ENCODE data around the gene CYSRT1.

Gene CYSRT1

DNA sequence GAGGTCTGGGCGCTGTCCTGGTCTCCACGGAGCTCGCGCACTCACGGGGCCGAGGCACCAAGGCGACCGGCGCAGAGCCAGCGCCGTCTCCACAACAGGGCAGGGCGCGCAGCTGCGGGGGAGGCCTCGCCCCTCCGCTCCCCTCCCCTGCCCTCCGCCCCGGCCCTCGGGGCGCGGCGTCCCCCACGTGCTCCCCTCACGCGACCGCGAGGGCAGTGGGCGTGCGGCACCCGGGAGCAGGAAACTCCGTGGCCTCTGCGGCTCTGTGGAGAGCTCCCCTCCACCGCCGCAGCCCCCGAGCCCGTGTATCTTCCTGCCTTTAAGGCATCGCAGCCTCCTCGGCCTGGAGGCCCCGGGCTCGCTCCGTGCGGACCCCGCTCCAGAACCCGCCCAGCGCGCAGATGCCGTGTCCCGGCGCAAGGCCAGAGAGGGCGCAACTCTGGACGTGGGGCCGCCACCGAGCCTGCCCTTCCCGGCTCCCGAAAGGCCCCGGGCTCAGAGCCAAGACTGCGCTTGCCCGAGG is 15.4 kb downstream of the CYSRT1 start (continued):
- peak; percentile 57 for TF ChIP-seq SP3 (tag by site-specific recombination; IDR thresholded peaks at IDR 0.05)
- TF ChIP-seq, protein P1, sequence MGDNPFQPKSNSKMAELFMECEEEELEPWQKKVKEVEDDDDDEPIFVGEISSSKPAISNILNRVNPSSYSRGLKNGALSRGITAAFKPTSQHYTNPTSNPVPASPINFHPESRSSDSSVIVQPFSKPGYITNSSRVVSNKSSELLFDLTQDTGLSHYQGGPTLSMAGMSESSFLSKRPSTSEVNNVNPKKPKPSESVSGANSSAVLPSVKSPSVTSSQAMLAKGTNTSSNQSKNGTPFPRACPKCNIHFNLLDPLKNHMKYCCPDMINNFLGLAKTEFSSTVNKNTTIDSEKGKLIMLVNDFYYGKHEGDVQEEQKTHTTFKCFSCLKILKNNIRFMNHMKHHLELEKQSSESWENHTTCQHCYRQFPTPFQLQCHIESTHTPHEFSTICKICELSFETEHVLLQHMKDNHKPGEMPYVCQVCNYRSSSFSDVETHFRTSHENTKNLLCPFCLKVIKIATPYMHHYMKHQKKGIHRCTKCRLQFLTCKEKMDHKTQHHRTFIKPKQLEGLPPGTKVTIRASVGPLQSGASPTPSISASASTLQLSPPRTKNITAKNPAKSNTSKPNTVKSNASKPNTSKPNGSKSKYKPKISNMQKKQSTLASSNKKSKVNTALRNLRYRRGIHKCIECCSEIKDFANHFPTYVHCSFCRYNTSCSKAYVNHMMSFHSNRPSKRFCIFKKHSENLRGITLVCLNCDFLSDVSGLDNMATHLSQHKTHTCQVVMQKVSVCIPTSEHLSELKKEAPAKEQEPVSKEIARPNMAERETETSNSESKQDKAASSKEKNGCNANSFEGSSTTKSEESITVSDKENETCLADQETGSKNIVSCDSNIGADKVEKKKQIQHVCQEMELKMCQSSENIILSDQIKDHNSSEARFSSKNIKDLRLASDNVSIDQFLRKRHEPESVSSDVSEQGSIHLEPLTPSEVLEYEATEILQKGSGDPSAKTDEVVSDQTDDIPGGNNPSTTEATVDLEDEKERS (tag by site-specific recombination; IDR thresholded peaks at IDR 0.05) = no peak
- TF ChIP-seq ZNF184 (tag by site-specific recombination; IDR thresholded peaks at IDR 0.05) = no peak
- no peak for TF ChIP-seq ZNF558 (tag by site-specific recombination; IDR thresholded peaks at IDR 0.05)
- peak; percentile 40; the same call in 1 of the 2 replicates for TF ChIP-seq ZBTB17 (tag by site-specific recombination; IDR thresholded peaks at IDR 0.05)
- TF ChIP-seq, protein P2, sequence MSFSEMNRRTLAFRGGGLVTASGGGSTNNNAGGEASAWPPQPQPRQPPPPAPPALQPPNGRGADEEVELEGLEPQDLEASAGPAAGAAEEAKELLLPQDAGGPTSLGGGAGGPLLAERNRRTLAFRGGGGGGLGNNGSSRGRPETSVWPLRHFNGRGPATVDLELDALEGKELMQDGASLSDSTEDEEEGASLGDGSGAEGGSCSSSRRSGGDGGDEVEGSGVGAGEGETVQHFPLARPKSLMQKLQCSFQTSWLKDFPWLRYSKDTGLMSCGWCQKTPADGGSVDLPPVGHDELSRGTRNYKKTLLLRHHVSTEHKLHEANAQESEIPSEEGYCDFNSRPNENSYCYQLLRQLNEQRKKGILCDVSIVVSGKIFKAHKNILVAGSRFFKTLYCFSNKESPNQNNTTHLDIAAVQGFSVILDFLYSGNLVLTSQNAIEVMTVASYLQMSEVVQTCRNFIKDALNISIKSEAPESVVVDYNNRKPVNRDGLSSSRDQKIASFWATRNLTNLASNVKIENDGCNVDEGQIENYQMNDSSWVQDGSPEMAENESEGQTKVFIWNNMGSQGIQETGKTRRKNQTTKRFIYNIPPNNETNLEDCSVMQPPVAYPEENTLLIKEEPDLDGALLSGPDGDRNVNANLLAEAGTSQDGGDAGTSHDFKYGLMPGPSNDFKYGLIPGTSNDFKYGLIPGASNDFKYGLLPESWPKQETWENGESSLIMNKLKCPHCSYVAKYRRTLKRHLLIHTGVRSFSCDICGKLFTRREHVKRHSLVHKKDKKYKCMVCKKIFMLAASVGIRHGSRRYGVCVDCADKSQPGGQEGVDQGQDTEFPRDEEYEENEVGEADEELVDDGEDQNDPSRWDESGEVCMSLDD (tag by site-specific recombination; IDR thresholded peaks at IDR 0.05) = peak; percentile 92
- TF ChIP-seq ZNF2 (tag by site-specific recombination; IDR thresholded peaks at IDR 0.05) = peak; percentile 87
- TF ChIP-seq ZNF777 (tag by site-specific recombination; IDR thresholded peaks at IDR 0.05; ENCODE audit: borderline replicate concordance) = peak; percentile 86
- no peak for TF ChIP-seq TCF7L2 (IDR thresholded peaks at IDR 0.05; ENCODE audit: borderline replicate concordance, low read depth, low read length)
- TF ChIP-seq ZNF629 (tag by site-specific recombination; IDR thresholded peaks at IDR 0.05) = no peak
- no peak for TF ChIP-seq ZNF473 (tag by site-specific recombination; IDR thresholded peaks at IDR 0.05)
- TF ChIP-seq, protein P3, sequence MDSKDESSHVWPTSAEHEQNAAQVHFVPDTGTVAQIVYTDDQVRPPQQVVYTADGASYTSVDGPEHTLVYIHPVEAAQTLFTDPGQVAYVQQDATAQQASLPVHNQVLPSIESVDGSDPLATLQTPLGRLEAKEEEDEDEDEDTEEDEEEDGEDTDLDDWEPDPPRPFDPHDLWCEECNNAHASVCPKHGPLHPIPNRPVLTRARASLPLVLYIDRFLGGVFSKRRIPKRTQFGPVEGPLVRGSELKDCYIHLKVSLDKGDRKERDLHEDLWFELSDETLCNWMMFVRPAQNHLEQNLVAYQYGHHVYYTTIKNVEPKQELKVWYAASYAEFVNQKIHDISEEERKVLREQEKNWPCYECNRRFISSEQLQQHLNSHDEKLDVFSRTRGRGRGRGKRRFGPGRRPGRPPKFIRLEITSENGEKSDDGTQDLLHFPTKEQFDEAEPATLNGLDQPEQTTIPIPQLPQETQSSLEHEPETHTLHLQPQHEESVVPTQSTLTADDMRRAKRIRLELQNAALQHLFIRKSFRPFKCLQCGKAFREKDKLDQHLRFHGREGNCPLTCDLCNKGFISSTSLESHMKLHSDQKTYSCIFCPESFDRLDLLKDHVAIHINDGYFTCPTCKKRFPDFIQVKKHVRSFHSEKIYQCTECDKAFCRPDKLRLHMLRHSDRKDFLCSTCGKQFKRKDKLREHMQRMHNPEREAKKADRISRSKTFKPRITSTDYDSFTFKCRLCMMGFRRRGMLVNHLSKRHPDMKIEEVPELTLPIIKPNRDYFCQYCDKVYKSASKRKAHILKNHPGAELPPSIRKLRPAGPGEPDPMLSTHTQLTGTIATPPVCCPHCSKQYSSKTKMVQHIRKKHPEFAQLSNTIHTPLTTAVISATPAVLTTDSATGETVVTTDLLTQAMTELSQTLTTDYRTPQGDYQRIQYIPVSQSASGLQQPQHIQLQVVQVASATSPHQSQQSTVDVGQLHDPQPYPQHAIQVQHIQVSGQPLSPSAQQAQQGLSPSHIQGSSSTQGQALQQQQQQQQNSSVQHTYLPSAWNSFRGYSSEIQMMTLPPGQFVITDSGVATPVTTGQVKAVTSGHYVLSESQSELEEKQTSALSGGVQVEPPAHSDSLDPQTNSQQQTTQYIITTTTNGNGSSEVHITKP (tag by site-specific recombination; IDR thresholded peaks at IDR 0.05) = peak; percentile 71
- peak; percentile 30 for TF ChIP-seq ZNF341 (tag by site-specific recombination; IDR thresholded peaks at IDR 0.05; ENCODE audit: low read depth)
- TF ChIP-seq ZNF624 (tag by site-specific recombination; IDR thresholded peaks at IDR 0.05) = no peak
- TF ChIP-seq ZNF501 (tag by site-specific recombination; IDR thresholded peaks at IDR 0.05) = no peak; the same call in 1 of the 2 replicates
- TF ChIP-seq REPIN1 (tag by site-specific recombination; IDR thresholded peaks at IDR 0.05; ENCODE audit: low read depth) = no peak
- TF ChIP-seq, protein P4, sequence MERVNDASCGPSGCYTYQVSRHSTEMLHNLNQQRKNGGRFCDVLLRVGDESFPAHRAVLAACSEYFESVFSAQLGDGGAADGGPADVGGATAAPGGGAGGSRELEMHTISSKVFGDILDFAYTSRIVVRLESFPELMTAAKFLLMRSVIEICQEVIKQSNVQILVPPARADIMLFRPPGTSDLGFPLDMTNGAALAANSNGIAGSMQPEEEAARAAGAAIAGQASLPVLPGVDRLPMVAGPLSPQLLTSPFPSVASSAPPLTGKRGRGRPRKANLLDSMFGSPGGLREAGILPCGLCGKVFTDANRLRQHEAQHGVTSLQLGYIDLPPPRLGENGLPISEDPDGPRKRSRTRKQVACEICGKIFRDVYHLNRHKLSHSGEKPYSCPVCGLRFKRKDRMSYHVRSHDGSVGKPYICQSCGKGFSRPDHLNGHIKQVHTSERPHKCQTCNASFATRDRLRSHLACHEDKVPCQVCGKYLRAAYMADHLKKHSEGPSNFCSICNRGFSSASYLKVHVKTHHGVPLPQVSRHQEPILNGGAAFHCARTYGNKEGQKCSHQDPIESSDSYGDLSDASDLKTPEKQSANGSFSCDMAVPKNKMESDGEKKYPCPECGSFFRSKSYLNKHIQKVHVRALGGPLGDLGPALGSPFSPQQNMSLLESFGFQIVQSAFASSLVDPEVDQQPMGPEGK (tag by site-specific recombination; IDR thresholded peaks at IDR 0.05) = peak; percentile 97
- peak; percentile 99 for TF ChIP-seq KLF8 (tag by site-specific recombination; IDR thresholded peaks at IDR 0.05)
- TF ChIP-seq, protein P5, sequence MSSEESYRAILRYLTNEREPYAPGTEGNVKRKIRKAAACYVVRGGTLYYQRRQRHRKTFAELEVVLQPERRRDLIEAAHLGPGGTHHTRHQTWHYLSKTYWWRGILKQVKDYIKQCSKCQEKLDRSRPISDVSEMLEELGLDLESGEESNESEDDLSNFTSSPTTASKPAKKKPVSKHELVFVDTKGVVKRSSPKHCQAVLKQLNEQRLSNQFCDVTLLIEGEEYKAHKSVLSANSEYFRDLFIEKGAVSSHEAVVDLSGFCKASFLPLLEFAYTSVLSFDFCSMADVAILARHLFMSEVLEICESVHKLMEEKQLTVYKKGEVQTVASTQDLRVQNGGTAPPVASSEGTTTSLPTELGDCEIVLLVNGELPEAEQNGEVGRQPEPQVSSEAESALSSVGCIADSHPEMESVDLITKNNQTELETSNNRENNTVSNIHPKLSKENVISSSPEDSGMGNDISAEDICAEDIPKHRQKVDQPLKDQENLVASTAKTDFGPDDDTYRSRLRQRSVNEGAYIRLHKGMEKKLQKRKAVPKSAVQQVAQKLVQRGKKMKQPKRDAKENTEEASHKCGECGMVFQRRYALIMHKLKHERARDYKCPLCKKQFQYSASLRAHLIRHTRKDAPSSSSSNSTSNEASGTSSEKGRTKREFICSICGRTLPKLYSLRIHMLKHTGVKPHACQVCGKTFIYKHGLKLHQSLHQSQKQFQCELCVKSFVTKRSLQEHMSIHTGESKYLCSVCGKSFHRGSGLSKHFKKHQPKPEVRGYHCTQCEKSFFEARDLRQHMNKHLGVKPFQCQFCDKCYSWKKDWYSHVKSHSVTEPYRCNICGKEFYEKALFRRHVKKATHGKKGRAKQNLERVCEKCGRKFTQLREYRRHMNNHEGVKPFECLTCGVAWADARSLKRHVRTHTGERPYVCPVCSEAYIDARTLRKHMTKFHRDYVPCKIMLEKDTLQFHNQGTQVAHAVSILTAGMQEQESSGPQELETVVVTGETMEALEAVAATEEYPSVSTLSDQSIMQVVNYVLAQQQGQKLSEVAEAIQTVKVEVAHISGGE (tag by site-specific recombination; conservative IDR thresholded peaks at IDR 0.05; ENCODE audit: low read depth) = peak; percentile 57
- TF ChIP-seq ZNF169 (tag by site-specific recombination; IDR thresholded peaks at IDR 0.05) = 0 out of 2 replicates have a peak, but pooled peaks have one; percentile 54
- TF ChIP-seq ZNF146 (tag by site-specific recombination; IDR thresholded peaks at IDR 0.05) = peak; percentile 22; the same call in 1 of the 2 replicates
- TF ChIP-seq ZNF585B (tag by site-specific recombination; IDR thresholded peaks at IDR 0.05) = no peak
- TF ChIP-seq ZNF561 (tag by site-specific recombination; IDR thresholded peaks at IDR 0.05; ENCODE audit: borderline replicate concordance) = peak; percentile 75
- peak; percentile 40; the same call in 1 of the 2 replicates for TF ChIP-seq ZNF394 (tag by site-specific recombination; IDR thresholded peaks at IDR 0.05; ENCODE audit: borderline replicate concordance)
- no peak for TF ChIP-seq ZNF701 (tag by site-specific recombination; IDR thresholded peaks at IDR 0.05)
- TF ChIP-seq HOXC10 (CRISPR knock-in tag; IDR thresholded peaks at IDR 0.05) = no peak
